Pulmonary artery endothelial cell (primary cell): ENCODE measurements around the gene INF2. TPM values are rescaled to one million over a fixed set of nuclear protein-coding genes. Genes with fewer than 3 reads are reported as not detected.

Source experiments
- DNase-seq: peaks from one replicate; pipeline ENCODE4 v3.0.0-alpha.2; 2011; ENCODE audit warnings: low read depth, low spot score
- total RNA-seq: library from RNA; depleted of rRNA; stranded (reverse); fragments of >200 nt; gene quantifications from 2 replicates; pipeline ENCODE4 v1.2.3, GENCODE V29; 2014

INF2 gene
- total RNA-seq, 1 donor from 2014 or later, result 48.9 TPM

DNA sequence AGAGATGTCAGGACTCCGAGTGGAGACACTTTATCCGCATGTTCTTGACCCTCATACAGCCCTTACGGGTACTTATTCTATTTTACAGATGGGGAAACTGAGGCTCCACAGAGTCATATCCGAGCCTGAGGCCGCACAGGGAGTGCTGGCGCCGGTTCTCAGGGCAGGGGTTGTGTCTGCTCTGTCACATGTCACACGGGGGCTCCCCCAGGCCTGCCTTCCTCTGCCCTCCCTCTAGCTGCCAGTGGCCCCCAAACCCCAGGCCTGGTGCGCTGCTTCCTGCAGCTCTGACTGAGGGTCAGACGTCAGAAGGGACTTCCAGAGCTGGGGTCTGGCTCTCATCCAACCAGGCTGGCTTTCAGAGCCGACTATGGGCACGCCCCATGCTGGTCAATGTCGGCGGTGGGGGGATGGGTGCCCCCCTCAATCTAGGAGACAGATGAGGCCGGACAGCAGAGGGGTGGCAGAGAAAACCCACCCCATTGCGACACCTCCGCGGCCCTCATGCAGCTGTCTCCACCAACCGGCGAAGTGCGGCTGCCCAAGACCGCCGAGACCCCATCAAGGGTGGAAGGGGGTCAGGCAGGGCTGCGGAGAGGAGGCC, 811 bp upstream of the INF2 start:
- no peak for DNase-seq

DNA sequence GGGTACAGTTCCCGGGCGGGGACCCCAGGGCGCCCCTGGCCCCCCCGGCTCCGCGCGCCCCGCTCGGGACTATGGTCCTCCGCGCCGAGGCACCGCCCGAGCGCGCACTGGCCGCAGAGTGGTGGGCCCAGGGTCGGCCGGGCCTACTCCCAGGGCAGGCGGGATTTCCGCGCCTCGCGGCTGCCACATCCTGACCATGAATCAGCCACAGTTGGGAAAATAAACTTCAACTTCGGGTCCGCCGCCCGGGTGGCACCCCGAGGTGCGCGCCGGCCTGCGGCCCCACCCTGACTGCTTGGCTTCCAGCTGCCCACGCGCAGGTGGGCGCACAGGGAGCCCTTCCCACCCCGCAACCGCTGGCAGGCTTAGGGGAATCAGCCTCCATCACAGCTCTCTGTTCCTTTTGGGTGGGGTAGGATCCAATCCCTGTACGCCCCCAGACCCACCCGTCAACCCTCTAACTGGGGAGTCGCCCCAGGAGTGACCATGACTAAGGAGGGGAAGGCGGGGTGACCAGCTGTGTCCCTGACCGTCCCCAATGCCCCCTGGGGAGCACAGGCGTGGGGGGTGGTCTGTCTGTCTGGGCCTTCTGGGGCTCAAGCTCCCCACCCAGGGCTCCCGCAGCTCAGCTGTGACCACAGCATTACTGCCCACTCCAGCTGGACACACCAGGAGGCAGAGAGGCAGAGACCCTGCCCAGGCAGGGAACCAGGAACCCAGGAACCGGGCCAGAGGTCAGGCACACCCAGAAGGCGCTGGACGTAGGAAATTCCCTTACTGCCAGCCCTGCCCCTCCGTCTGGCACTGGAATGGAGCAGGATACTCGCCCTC, 678 bp downstream of the INF2 start:
- DNase-seq, result no peak

DNA sequence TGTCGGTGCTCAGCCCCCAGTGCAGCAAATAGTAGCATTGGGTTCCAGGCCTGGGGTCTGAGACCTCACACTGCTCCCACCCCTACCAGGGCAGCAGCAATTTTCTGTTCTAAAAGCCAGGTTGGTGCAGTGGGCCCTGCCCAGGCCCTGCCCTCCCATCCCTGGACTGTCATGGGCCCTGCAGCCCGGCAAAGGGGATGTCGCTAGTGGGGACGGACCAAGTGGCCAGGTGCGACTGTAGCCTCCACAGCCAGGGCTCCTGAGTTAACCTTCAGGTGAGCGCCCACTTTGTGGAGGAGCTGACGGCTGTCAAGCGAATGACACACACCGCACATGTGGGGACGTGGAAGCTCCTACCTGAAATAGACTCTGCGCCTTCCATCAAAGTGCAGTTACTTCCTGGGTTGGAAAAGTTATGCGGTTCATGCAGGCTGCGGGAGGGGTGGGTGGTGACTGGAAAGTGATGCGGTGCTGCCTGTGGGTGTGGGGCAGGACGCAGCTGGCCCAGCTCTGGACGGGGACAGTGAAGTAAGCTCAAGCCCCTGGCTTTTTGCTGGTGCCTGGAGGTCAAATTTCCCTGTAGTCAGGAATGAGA, 1.5 kb downstream of the INF2 start:
- DNase-seq, result no peak

DNA sequence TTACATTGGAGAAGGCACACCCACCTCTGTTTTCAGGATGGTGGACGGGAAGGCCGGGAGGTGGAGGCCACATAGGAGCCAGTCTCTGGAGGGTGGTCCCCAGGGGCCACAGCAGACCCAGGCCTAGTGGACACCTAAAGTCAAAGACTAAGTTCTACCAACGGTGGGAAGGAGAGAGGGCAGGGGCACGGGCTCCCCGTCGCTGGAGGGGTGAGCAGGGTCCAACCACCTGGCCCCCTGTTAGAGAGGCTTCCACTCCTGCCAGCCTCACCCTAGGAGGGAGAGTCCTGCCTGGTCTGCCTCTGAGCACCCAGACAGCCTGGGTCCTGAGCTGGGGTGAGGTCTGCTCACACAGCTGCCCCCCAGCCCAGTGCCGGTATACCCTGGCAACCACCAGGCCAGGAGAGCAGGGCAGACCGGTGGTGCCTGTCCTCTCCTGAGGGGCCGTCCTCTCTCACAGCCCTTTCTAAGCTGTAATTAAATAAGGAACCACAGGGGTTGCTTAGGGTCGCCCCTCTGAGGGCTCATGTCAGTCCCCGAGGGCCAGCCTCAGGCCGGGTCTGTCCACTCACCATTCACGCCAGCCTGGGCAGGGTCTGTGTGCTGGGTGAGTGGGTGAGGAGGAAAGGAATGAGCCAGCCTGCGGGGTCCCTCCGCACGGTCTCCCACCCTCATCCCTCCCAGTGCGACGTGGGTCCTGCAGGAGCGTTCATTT, 2.3 kb downstream of the INF2 start:
- no peak for DNase-seq

DNA sequence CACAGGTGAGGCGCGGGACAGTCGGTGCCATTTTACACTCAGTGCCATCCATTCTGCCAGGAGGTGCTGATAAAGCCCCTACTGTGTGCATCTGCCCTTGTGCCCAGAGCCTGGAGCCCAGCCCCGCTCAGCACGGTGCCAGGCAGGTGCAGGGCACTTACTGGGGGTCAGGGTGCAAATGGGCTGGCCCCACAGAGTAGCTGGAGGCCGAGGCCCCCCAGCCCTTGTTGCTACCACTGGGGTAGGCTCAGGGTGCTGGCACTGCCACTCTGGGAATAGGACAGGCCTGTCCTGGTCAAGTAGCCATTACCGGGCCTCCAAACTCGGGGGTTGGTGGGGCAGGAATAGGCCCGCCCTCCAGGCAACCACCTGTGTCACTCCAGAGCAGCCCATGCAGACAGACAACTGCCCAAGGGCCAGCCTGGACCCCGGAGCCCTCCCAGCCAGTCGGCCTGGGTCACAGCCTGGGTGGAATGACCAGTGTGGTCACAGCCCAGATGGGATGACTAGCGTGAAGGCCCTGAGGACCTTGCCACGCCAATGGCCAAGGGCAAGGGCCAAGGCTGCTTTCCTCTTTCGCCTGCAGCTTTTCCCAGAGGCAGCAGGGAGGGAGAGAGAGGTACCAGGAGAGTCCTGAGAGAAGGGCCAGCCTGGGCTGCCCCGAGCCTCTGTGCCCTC, 3.0 kb downstream of the INF2 start:
- DNase-seq, result no peak

DNA sequence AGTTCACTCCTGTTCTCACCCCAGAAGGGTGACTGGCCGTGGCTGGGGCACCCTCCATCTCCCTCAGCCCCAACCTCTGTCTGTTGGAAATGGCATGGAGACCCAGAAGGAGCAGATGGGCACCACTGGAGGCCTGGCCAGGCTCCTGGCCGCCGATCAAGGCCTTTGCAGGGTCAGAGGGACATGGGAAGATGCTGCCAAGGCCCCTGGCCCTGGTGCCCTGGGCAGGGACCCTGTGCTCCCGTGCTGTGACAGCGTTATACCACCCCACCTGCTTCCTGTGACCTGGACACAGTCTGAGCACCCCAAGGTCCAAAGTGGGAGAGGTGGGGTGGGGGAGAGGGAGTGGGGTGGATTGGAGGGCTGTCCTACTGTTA, 3.5 kb downstream of the INF2 start:
- no peak for DNase-seq

DNA sequence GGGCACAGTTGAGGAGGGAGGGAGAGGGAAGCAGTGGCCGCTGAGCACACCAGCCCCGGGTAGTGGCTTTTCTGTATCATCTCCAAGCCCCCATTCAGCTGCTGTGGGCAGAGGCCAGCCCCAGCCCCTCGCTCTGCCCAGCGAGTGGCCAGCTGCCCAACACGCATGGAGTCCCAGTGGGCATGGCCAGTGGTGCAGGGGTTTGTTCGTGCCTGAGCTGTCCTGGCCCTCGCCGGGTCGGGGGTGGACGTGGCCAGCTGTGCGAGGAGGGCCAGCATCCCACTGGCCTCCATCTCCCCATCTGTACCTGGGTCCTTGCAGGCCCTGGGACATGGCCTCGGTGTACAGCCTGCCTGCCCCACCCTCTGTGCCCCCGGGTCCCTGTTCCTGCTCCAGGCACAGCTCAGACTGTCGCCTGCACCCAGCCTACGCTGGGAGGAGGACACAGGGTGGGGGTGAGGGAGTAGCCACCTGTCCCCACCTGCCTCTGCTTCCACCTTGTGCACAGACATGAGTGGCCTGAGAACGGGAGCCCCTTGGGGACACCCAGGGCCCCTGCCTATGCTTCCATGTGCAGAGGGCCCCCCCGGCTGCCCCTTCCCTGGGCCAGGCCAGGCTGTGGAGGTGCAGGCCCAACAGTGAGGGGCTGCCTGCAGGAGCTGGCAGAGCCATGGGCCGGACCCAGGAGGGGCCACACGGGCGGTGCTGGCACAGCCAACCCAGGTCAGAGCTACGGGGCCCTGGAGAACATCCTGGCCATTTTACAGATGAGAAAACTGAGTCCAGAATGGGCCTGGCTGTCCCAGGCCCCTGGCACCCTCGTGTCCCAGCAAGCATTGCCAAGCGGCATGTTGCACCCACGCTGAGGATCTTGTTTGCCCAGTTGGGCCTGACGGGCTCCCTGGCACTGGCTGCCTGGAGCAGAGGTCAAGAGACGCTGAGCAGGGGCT, 4.3 kb downstream of the INF2 start:
- no peak for DNase-seq

DNA sequence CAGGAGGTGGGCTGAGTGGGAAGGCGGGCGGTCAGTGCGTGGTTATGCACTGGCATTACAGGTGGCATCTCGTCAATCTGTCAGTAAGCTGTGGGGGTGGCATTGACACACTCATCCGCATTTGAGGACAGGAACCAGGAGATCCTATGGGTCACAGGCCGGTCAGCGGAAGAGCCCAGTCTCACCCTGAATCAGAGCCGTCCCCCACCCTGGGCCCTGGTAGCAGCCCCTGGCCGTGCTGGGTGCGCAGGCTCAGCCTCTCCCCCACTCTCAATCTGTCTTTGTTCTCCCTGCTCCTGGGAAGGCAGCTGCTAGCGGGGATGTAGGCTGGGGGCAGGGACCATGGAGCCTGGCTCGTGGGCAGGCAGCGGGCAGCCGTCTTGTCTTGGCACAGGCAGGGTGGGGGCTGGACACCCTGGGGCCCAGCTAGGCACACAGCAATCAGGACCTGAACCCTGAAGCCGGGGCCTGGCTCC, 5.1 kb downstream of the INF2 start:
- DNase-seq, result no peak

DNA sequence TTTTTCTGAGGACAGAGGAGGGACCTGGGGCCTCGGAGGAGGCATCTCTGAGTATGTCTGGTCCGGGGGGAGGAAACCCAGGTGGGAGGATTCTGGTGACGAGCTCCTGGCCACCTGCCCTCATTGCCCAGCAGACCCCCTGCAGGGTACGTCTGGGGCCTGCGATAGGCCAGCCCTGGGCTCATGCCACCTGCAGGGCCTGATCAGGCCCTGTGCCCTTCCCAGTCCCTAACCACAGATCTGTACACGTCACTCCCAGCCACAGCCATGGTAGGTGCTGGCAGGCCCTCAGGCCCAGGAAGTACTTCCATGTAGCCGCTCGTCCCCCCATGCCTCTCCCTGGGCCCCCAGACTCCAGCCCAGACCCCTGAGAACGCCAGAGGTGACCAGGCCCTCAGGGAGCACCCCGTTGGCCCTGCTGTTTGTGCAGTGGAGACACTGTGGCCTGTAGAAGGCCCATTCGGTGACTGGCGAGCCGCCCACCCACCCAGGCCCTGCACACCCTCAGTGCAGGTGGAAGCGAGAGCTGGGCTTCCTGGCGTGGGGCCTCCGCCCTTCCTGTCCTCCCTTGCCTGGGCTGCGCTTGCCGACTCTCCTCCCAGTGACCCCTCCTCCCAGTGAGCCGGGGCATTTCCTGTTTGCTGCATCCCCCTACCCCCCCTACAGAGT, 5.7 kb downstream of the INF2 start:
- DNase-seq, result no peak

DNA sequence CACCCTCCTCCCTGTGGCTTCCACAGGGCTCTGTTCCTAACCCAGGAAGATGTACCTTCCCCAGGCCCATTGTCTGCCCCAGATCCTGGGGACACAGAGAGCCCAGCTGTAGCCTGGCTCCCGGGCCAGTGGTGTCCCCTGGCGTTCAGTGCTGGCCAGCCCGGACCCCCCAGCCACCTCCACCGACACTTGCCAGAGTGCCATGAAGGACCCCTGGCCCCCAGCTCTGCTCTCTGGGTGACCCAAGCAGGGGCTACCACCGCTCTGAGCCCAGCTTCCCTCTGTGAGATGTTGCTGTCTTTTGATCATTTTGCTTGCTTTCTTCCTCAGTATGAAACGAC, 6.2 kb downstream of the INF2 start:
- no peak for DNase-seq

DNA sequence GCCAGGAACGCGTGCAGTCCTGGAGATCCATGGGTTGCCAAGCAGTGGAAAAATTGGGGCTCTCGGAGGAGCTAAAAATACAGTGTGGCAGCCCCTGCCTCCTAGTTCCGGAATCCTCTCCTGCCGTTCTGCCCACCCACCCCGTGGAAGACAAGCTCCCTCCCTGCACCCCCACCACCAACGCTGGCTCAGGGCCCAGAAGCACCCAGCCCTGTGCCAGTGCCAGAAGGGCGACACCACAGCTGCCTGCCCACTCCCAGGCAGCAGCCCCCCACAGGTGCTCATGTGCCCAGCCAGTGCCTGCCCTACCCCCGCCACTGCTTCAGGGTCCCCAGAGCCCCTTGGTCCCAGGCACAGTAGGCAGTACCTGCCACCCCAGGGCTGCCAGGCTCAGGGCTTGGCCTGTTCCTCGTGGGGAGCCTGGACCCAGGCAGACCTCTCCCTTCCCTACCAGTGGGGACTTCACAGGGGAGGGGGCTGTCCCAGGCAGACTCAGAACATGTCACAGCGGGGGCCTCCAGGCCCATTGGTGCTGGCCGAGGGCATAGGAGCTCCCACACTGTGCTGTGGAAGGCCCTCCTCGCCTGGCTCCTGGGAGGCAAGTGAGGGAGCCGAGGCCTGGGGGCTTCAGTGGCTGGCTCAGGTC, 7.4 kb downstream of the INF2 start:
- no peak for DNase-seq

DNA sequence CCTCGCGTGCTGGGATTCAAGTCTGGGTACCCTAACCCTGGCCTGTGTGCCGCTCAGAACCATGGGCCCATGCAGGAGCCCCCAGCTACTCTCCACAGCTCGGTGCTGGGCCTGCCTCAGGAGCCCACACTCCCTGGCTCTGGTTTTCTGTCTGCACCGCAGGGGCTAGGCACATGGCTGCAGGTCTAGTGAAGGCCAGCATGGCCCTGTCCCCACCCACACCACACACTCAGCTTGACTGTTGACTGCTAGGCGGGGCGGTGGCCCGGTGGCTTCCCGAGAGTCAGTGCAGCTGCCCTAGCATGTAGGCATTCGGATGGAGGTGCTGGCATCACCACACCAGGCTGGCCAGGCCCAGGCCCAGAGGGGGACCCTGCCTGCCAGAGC, 7.9 kb downstream of the INF2 start:
- DNase-seq, result no peak

DNA sequence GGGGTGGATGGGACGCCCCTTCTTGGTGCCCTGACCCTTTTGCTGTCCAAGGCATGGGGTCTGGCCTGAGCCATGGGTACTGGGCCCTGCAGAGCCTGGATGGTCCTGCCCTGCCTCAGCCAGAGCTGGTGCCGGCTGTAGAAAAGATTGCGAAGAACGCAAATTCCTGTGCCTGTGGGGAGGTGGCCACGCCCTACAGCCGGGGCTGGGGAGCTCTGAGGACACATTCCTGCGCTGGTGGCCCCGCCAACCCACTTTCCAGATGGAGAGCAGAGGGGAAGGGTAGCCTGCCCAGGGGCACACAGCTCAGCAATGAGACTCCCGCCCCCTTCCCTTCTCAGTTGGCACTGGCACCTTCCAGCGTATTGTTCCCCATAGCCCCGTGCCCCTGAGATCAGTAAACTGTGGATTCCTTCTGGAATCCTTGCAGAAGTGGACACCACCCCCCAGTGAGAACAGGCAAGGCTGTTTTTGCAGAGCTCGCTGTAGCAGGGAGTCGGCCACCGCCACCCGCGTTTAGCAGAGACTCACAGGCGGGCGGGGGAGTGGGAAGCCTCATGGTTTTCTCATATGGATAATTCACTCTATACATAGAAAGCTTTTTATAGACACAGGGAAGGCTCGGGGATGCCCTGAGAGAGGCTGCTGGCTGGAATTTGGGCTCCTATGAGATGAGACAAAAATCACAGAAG, 8.6 kb downstream of the INF2 start:
- no peak for DNase-seq

DNA sequence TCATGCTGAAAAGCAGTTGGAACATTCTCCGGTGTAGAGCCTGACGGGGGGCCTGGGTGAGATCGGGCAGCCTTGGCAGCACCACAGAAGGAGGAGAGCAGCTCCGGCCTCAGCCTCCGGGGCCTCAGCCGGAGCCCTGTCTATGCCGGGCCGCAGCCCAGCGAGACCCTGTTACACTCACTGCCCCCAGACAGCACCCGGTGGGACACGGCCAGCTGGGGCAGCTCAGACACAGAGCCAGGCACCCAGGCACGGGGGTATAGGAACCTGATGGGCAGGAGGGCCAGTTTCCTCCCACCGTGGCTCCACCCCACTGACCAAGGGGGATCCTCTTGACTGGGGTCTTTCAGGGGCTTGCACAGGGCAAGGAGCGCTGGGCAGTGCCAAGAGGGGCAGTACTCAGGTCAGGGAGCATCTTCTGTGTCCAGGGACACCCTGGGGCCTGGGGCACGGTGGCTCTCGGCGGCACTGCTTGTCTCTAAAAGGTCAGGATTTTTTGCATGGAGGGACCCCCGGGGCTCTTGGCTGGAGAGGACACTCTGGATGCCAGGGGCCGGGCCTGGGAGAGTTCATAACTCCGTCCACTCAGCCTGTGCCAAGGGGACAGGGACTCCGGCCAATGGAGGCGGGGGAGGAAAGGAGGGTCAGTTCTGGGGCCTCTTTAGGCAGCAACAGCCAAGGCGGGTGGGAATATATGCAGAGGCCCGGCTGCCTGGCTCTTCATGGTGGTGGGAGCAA, 9.4 kb downstream of the INF2 start:
- DNase-seq, result no peak

DNA sequence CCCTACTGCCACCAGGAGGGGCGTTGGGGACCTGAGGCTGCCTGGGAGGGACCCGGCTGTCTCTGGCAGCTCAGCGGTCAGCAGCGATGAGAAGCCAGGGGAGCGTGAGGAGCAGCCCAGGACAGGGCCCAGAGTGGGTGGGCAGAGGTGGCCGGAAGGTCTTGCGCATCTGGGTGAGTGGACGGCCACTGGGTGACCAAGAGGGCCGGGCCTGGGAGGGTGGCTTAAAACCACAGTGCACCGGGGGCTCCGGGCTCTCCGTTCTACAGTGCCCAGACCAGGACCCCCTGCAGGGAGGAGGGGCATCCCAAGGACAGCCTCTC, 10.0 kb downstream of the INF2 start:
- DNase-seq, result no peak

DNA sequence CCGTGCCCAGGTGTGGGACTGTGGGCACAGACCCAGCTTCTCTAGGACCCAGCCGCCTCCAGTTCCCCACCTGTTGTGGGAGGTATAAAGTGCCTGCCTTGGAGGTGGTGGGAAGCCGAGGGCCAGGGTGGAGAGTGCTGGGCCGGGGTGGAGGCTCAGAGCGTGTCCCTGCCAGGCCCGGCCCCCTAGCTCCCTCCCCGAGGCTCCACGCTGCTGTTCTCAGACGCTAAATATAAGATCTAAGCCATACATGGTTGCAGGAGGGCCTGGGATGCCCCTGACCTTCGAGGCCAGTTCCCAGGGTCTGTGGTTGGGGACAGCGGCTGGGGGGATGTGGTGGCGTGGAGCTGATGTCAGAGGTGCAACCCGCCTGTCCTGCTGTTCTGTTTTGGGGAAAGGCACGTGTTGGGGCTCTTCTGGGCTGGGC, 10.8 kb downstream of the INF2 start:
- DNase-seq, result no peak

DNA sequence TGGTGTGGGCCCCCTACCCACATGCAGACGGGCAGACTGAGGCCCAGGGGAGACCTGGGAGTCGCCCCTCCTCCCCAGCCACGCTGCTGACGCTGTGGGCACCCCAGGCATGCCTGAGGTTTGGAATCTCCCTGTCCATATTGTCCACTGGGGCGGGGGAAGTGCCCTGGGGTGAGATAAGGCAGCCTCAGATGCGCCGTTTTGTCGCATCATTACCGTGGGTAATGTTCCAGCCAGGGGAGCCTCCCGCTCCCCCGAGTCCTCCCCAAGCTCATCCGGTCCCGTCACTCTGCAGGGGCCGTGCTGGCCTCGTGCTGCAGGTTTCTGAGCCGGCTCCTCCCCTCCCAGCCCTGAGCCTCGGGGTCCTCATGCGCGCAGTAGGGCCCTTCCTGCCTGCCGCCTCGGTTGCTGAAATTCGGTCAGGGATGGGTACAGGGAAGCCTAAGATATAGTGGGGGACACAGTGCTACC, 11.4 kb downstream of the INF2 start:
- no peak for DNase-seq

DNA sequence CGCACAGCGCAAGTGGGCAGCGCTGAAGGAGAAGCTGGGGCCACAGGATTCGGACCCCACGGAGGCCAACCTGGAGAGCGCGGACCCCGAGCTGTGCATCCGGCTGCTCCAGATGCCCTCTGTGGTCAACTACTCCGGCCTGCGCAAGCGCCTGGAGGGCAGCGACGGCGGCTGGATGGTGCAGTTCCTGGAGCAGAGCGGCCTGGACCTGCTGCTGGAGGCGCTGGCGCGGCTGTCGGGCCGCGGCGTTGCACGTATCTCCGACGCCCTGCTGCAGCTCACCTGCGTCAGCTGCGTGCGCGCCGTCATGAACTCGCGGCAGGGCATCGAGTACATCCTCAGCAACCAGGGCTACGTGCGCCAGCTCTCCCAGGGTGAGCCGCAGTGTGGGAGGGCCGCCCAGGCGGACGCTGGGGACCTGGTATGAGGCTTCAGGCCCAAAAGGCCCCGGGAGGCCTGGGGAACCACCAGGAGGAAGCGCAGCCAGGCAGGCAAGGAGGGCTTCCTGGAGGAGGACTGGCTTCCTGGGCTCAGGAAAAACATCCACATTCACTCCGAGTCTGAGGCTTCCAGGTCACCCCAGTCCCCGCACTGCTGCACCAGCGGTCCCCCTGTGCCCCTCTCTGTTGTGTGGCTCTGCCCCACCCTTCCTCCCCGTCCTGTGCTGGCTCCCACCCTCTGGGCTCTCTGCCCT, 12.1 kb downstream of the INF2 start:
- DNase-seq, result no peak
